GM21717 (cell line): ENCODE results near the gene ABLIM3.

Source experiments
- ATAC-seq: cut with Tn5 transposase; IDR thresholded peaks from one replicate; pipeline ENCODE4 v1.9.1; 2021; ENCODE audit warnings: mild to moderate bottlenecking, moderate library complexity; ENCODE audit not compliant: unreplicated experiment

ABLIM3 gene

DNA sequence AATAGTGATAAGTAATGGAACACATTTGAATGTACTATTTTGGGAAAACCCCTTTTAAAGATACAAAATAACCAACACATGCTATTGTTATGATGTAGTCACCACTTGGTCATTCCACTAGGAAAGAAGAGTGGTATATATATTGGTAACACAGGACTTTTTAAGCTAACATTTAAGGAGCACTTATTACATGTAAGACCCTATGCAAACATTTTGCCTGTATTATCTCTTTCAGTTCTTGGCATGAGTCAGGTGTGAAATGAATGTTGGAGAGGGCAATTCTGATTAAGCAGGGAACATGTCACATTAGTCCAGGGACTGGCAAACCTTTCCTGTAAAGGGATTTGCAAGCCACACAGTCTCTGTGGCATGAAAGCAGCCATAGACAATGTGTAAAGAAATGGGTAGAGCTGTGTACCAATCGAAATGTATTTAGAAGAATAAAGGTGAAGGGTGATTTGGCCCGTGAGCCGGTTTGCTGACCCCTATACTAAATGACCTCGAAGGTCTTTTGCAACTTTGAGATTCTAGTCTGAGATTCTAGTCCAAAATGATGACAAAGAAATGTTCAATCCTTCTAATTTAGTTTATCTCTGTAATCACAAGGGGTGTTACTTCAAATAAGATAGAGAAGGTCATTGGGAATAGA, 15.3 kb downstream of the ABLIM3 start:
- no peak for ATAC-seq

DNA sequence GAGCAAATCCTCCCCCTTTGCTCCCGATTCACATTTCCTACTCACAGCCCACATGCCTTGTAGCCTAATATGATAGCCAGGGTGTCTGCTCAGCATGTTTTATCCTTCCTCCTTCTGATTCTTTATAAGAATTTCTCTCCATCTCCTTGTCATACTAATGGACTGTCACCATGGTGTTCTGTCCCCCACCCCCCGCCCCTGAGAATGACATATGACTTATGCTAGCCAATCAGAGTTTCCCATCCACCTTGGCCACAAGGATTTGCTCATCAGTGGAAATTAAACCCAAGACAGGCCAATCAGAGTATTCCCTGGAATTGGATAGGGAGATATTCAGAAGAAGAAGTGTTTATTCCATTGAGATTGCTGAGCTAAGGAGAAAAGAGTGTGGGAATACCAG, 16.0 kb downstream of the ABLIM3 start:
- no peak for ATAC-seq

DNA sequence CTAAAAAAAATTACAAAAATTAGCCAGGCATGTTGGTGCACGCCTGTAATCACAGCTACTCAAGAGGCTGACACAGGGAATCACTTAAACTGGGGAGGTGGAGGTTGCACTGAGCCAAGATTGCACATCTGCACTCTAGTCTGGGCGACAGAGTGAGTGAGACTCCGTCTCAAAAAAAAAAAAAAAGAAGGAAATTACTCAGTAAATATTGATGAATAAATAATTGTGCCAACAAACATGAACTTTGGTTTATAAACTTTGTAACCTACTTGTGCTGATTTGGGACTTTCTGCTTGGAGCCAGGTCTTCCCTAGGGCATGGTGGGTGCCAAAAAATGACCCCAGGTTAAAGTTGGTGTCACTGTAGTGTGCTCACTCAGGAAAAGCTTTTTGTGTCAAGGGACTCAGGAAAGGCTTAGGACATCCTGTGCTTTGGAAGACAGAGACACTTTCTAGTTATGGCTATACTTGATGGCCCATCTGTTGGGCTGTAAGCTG, 19.0 kb downstream of the ABLIM3 start:
- ATAC-seq, result no peak

DNA sequence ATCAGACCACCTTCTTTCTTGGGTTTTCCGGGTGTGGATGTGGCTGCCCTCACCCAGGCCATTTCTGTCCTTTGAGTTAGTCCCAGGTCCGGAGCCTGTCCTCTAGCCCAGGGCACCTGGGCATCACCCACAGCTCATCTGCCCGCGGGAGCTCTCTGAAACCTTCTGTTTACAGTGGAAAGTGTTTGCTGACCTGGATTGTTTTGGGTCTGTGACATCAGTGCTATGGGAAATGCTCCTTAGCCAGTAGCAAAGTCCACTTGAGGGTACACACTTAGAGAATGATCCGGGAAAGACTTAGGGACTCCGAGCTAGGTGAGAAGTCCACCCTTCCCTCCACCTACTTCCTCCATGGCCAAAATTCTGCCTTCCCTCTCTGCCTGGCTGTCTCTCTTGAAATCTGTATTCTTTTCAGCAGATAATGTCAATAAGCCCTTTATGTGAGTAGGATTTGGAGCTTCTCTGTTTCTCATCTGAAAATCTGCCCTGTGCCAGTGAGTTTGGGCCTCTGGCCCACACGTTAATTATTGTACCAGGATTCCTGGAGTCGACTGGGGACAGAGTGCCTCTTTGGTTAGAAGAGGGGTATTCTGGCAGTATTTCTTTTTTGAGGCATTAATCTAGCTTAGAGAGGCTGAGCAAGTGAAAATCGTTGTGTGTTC, 19.9 kb downstream of the ABLIM3 start:
- no peak for ATAC-seq

DNA sequence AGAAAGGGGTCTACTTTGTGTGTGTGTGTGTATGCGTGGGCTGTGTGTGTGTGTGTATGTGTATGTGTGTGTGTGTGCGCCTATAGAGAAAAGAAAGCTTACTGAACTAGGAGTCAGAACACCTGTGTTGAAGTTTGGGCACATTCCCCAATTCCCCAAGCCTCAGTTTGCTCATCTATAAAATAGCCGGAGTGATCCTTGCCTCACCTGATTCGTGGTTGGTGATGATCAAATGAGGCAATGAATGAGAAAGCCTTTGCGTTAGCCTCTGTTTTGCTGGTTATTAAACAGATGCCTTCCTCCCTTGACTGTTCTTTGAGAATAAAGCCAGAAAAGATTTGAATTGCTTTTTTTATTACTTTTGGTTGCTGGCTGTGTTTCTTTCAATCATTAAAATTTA, 20.6 kb downstream of the ABLIM3 start:
- ATAC-seq, result no peak

DNA sequence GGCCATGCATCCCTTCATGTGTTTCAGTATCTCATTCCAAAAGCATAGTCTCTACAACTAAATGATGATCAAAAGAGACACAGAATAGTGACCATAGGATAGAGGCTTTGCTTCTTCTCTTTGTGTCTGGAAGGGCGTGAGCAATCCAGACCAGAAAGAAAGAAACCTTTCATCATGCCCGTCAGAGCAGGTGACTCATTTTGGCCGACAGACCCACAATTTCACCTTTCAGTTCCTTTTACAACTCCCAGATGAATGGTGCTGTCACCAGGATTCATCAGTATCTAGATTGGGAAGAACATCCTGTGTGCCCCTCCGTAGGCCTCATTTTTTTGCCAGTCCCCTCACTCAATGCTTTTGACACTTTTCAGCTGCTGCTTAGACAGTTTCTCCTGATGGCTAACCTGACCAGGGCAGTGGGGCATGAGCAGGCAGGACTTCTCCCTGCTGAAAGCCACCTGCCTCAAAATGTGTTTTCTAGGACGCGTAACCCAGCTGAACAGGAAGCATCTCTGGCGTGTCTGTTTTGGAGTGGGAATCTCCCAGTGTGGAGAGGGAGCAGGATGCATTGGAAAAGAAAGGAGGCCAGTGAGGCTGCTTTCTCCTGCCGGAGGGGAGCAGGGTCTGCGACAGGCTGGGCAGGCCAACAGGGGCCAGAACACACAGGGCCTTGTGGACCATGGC, 21.2 kb downstream of the ABLIM3 start:
- no peak for ATAC-seq

DNA sequence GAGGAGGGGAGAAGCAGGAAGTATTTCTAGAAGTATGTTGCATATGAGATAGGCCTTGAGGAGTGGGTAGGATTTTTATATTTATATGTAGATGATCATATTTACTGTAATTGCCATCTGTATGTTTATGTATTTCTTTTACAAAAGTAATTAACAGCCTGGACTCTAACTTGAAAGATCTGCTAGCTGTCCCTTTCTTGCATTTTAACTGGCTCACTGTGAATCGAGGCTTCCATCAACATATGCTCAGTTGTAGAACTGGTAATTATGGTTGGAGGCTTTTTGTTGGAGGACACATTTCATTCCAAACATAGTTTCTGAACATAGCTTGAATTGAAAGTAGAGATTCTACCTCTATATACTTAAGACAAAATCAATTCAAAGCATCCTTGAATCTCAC, 23.4 kb downstream of the ABLIM3 start:
- no peak for ATAC-seq

DNA sequence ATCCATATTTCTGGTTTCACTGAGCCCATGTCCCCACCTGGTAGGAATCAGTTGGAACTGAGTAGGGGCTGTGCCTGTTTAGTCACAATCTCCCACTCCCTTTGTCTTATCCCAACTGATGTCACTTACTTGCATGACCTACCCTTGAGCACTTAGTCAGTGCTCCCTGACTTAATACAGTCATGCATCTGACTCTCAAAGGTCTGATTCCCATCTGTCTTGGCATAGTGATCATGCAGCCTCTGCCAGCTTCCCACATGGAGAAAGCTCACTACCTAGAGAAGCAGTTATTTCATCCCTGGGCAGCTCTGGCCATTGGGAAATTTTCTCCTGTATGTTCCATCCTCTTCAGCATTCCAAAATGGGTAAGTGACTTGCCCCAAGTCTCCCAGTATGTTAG, 24.8 kb downstream of the ABLIM3 start:
- ATAC-seq, result no peak

DNA sequence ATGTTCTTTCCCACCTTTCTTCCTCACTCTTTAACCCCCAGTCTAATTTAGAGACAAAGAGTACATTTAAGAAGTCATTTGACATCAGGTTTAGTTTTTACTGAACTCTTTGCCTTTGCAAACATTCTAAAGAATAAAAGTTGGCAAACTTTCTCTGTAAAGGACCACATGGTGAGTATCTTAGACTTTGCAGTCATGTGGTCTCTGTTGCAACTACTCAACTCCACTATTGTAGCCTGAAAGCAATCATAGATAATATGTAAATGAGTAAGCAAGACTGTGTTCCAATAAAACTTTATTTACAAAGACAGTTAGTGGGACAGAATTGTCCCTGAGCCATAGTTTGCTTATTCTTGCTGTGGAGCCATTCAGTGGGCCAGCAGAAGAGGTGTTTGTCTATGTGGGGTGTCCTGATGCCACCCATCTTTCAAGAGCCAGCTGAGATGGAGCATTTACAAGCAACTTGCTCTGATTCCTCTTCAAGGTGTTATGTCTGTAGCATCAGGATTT, 25.4 kb downstream of the ABLIM3 start:
- no peak for ATAC-seq

DNA sequence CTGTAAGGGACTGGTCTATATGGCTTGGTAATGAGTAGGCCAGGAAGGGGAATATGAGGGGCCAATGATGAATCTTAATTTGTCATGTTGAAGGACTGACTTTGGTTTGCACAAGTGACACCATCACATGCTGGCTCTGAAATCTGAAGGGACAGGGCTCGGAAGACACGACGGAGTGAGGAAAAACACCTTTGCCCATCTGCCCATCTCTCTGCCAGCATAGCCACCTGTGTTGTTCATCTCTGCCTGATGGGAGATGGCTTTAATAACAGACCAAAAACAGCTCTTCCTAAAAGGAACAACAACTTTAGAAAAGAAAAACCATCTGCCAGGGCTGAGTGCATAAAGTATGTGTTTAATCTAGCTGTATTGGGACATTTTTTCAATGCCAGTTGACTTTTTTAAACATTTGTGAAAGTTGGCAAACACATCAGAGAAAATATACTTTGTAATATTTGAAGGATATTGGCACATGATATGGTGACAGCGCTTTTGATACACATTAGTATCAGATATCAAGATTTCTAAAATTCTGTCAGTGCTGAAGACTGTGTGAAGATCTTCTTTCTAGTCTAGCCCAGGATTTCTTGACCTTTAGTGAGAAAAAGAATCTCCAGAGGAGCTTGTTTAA, 27.1 kb downstream of the ABLIM3 start:
- no peak for ATAC-seq

DNA sequence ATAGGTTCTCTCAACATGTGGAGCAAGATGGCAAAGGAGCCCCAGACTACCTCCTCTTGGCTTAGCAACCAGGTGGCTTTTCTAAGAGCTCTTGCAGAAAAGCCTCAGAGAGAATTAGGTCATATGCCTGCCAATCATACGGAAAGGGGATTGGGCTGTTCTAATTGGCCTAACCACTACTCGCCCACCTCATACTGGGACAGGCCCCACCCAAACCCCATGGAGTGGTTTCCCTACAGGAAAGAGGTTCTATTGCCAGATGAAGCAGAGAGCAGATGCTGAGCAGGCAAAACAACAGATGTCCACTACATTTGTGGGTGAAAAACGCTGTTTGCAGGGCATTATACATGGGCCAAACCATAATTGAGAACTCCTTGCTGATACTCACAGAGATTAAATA, 29.0 kb downstream of the ABLIM3 start:
- ATAC-seq, result no peak

DNA sequence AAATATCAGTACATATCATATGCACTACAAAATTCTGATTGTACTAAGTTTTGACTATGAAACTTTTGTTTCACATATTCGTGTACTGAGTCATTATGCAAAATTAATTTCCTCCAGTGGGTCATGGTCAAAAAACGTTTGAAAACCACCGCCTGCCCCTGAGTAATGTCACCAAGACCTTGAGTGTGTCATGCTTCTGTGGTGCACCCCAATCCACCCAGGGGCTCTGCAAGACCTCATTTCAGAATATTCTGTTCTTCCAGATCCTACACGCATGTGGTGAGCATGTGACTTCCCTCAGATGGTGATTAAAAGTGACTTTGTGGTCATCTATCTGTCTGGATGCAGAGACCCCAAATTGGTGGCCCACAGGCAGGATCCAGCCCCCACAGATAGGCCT, 31.0 kb downstream of the ABLIM3 start:
- no peak for ATAC-seq

DNA sequence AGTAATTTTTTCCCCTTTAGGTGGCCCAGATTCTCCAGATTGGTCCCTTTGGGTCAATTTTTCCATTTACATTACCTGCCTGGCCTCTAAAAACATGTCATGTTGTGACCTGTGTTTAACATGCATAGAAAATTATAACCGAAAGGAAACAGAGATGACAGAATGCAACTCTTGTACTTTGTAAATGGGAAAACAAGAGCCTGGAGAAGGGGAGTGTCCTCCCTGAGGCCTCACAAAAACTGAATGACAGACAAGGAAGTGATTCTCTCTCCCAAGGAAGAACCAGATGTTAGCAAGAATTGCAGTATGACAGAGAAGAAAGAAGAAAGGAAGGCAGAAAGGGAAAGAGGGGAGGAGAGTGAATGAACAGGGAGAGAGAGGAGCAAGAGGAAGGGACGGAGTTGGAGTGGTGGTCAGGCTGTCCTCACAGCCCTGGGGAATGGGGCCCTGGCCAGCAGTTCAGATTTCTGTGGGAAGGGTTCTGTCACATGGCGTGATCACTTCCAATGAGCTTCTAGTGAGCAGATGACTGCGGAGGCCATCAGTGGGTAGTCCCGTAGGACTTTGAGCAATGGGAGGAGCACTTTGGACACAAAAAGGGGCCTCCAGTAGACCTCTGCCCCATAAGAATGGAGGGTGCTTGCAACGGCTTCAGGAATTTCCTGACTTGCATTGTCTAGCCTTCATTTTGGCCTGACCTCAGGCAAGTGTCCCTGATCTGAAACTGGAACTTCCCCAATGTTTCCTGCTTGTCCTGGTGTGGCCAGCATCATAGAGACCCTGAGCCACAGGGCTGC, 31.6 kb downstream of the ABLIM3 start:
- ATAC-seq, result no peak

DNA sequence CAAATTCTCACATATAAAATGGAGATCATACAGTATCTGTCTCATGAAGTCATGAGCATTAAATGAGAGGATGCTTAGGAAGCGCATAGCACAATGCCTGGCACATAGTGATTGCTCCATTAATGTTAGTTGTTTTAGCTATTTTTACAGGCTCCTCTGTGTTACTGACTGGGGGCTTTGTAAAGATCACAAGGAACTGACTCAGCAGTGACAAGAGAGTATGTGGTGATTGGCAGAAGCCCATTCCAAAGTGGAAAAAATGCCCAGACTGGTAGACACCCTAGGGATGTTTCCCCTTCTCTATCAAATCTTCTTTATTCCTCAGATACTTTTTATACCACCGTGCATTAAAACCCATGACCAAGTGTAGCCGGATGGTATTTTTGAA, 33.5 kb downstream of the ABLIM3 start:
- no peak for ATAC-seq

DNA sequence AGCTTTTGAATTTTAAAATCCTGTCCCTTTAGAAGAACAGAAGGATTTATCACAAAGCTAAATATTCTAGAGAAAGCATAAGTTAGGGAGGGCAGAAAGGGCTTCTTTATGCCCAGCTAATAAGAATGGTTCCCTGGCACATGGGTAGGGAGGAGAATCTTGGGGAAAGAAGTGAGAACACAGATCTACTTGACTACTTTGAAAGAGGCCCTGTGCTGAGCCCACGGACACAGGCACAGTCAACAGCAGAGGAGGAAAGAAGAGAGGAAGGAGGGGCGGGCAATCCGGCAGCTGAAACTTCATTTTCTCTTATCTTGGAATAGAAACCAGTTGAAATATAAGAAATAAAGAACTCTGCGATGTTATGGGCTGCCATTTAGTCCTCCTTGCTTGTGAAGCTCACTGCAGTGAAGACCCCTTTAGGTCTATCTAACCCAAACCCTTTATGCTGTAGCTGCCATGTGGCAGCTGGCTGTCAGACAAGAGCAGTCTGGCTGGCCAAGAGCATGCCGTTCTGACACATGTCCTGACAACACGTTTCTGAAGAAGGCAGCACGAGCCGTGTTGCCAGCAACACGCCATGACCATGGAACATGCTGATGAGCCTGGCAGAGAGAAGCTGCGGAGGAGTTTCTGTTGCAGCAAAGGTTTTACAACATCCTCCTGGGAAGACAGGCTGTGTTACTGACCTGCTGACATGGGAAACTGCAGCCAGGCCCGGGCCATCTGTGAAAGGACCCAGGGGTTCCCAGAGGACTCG, 34.2 kb downstream of the ABLIM3 start:
- no peak for ATAC-seq

DNA sequence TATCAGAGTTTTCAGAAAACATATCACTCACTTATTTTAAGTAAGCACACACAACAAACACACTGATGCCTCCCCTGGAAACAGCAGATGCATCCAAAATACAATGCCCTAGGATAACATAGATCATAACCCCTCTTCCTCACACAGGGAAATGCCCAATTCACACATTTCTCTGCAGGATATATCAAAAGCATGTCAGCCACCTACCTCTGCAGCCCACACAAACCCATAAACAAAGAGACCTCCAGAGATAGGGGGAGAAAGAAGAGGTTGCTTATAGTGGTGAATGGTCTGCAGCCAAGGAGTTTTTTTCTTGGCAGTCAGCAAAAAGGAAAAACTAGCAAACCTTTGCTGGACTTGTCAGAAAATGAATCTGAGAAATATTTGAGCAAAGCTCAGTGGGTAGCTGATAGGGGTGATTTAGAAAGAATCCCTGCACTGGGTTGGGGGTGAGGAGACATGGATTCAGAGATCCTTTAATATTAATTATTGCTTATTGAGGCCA, 36.1 kb downstream of the ABLIM3 start:
- no peak for ATAC-seq

DNA sequence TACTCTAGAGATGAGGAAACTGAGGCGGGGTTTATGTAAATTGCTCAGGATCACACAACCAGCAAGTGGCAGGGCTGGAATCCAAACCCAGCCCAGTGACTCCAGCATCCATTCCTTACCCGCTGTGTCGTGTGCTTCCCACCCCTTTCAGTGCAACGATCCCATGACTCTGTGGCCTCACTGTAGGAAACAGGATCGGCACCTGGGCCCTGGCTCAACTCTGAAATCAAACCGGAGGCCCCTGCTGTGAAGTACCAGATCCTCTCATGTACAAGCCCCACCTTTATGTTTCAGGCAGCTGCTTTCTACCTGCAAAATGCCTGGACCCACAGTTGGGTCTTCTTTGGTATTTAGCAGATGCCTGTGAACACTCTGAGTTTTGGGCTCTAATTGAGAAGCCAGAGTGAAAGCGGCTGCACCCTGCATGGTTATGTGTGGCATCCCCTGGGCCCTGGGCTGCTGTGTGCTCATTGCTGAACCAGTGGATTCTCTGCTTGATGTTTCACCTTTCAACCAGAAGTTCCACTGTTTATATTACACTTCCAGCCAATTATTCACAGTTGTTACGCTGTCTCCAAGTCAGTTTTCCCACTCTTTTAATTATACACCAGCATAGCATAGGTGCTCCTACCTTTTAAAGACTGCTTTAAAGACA, 36.7 kb downstream of the ABLIM3 start:
- no peak for ATAC-seq

DNA sequence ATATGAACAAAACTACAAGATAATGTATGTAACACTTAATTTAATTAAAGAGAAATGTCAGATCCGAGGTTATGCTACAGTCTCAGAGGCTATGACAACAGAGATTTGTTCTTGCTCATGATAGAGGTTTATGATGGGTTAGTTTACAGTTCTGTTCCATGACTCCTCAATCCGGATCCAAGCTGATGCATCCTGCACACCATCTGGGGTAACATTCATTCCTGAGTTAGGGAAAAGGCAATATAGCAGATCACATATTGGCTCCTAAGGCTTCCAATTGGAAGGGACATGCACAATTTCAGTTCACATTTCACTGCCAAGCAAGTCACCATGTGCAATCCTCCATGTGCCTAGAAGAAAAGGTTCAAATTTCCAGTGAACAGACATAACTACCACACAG, 40.4 kb downstream of the ABLIM3 start:
- ATAC-seq, result no peak

DNA sequence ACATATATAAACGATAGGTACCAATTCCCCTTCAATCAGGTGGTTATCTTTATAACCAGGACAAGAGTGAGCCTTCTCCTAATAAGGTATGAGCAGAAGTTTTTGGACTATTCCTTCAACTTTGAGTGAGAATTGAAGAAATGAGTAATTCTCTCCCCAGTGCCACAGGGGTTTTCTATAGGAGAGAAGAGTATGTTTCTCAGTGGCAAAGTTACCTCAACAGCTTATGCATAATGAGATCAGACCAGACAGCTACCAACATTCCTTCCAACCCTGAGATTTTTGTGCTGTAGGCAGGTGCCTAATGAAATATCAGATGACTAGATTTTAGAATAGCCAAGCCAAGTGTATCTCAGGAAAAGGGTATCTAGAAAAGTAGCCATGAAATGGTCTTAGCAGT, 40.9 kb downstream of the ABLIM3 start:
- ATAC-seq, result no peak
